Bronchial epithelial cell (primary cell): ENCODE measurements around the gene HM13. TPM values are rescaled to one million over a fixed set of nuclear protein-coding genes. Genes with fewer than 3 reads are reported as not detected.
"Not testable (repeated sequence)": the region's sequence is repeated elsewhere in the genome, so short reads cannot be mapped to it uniquely, and the experiment has no call there.

Source experiments
- DNase-seq: peaks from one replicate; pipeline ENCODE4 v3.0.0-alpha.2; 2010; ENCODE audit warnings: low read depth
- FAIRE-seq: peaks from 2 replicates; lab custom pipeline; 2011; peaks lifted over from hg19 to GRCh38; lab: Jason Lieb, UNC
- H3K27me3 ChIP-seq: 2 replicates; pipeline ENCODE4 v1.5.1; 2011; ENCODE audit warnings: low read length; ENCODE audit not compliant: control insufficient read depth, insufficient read depth
- H3K36me3 ChIP-seq: 2 replicates; pipeline ENCODE4 v1.5.1; 2011; ENCODE audit warnings: low read length; ENCODE audit not compliant: control insufficient read depth, insufficient read depth
- H3K4me3 ChIP-seq: 2 replicates; pipeline ENCODE4 v1.5.1; 2011; ENCODE audit warnings: mild to moderate bottlenecking, low read depth, low read length, control low read depth
- CTCF ChIP-seq: IDR thresholded peaks from 2 replicates; pipeline ENCODE4 v1.5.1; 2011; ENCODE audit warnings: mild to moderate bottlenecking, moderate library complexity, low read length, control low read depth, inconsistent platforms; ENCODE audit not compliant: insufficient read depth, severe bottlenecking
- total RNA-seq: library from RNA; depleted of rRNA; stranded (reverse); fragments of >200 nt; gene quantifications from 2 replicates; pipeline ENCODE4 v1.2.1, GENCODE V29; 2014

Gene HM13
- total RNA-seq, 1 donor from 2014 or later, result 46.9 TPM

GRCh38 chr20:31515072-31515774 lies 981 bp downstream of the HM13 start:
- TF ChIP-seq CTCF, result no peak
- FAIRE-seq, result no peak
- no peaks in the 10 kb centered on the region for H3K27me3 ChIP-seq
- H3K36me3 ChIP-seq, result peaks cover 1% of the 10 kb centered on the region
- peak overlapping the region; percentile 86 for H3K4me3 ChIP-seq
- DNase-seq, result no peak

DNA sequence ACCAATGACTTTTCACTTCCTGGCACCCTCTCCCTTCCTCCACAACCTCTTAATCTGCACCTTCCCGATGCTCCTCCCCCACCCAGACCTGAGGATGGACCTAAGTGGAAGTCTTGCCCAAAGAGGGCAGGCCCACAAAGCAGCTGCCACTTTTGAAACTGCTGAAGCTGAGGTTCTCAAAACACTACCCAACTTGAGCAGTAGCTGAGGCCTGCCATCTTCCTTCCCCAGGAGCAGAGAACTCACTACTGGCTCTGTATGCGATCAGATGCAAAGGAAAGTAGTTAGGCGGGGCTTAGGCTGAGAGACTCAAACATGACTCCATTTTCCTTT lies 1.5 kb downstream of the HM13 start:
- DNase-seq, result no peak
- Histone ChIP-seq H3K4me3 (peak overlapping the region; percentile 86), H3K27me3 (no peaks in the 10 kb centered on the region), H3K36me3 (peaks cover 4% of the 10 kb centered on the region)
- TF ChIP-seq CTCF, result no peak
- FAIRE-seq, result no peak

- Histone ChIP-seq H3K27me3 (no peaks in the 10 kb centered on the region), H3K4me3 (no peak overlapping the region), H3K36me3 (peaks cover 5% of the 10 kb centered on the region)
- DNase-seq, result no peak
- no peak for TF ChIP-seq CTCF
- no peak for FAIRE-seq
Observed at GRCh38 chr20:31516166-31516565, 1.9 kb downstream of the HM13 start.

DNA sequence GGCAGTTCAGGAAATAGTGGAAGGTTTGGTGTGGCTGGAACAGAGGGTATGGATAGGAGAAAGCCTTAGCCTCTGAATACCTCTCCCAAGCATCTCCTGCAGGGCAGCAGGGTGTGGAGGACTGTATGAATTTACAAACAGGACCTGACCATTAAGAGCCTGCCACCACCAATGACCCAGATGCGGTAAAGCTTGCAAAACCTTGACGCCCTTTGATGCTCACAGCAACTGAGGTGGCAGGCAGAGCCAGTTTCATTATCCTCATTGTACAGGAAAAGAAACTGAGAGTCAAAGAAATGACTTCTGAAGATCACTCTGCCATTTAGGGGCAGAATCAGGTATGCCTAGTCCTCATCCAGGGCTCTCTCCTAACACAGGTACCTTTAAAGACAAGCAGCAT lies 2.4 kb downstream of the HM13 start:
- H3K36me3 ChIP-seq, result peaks cover 5% of the 10 kb centered on the region
- H3K4me3 ChIP-seq, result no peak overlapping the region
- no peaks in the 10 kb centered on the region for H3K27me3 ChIP-seq
- TF ChIP-seq CTCF, result no peak
- FAIRE-seq (no peak), DNase-seq (no peak)

GRCh38 chr20:31517373-31517772 lies 3.1 kb downstream of the HM13 start:
- H3K27me3 ChIP-seq, result no peaks in the 10 kb centered on the region
- H3K36me3 ChIP-seq, result peaks cover 7% of the 10 kb centered on the region
- DNase-seq, result peak; percentile 57
- TF ChIP-seq CTCF, result peak; percentile 26
- no peak for FAIRE-seq
- no peak overlapping the region for H3K4me3 ChIP-seq

- not testable (repeated sequence) for H3K36me3 ChIP-seq, FAIRE-seq
Observed at GRCh38 chr20:31521267-31521666, 7.0 kb downstream of the HM13 start.

More at GRCh38 chr20:31521267-31521666, 7.0 kb downstream of the HM13 start:
- not testable (repeated sequence) for H3K27me3 ChIP-seq, H3K4me3 ChIP-seq, DNase-seq
